GM18507 (cell line): ENCODE results near the gene RNPEP.
"Not testable (repeated sequence)": the region's sequence is repeated elsewhere in the genome, so short reads cannot be mapped to it uniquely, and the experiment has no call there.

ENCODE experiments used
- DNase-seq: peaks from one replicate; pipeline ENCODE4 v3.0.0; 2011; ENCODE audit warnings: low read depth; ENCODE audit not compliant: insufficient read length; ENCODE audit errors: extremely low spot score
- FAIRE-seq: peaks from 2 replicates; lab custom pipeline; 2011; peaks lifted over from hg19 to GRCh38; lab: Jason Lieb, UNC

The RNPEP gene

GRCh38 chr1:202029171-202029665 lies 46.8 kb downstream of the RNPEP start:
- FAIRE-seq (no peak), DNase-seq (no peak)

DNA sequence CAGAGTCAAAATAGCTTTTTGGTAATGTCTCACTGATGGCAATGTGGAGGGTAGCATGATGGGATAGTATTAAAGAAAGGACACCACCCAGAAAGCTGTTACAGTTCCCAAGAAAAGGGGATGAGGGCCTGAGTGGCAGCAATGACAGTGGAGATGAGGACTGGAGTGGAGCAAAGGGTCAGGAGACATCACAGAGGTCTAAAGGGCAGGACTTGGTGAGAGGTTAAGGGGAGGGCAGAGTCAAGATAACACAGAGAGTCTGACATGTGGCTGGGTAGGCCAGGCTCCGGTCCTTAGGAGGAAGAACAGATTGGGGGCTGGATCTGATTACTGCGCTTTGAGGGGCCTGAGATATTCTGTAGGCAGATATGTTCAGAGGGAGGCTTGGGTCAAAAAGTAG lies 47.3 kb downstream of the RNPEP start:
- DNase-seq: no peak
- FAIRE-seq: no peak

DNA sequence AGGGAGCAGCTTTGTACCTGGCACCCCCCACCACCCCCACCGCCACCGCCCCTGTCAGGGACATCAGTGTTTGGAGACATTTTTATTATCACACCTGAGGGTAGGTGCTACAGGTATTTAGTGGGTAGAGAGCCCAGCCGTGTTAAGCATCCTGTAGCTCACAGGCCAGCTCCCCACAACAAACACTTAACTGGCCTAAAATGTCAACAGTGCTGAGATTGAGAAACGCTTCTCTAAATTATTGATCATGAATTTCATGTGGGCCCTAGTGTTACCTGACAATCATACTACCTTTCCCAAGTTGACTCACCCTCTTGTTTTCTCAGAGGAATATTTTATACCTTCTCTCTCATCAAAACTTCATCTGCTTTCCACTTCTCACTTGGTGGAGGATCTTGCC lies 49.3 kb downstream of the RNPEP start:
- no peak for FAIRE-seq
- no peak for DNase-seq

GRCh38 chr1:202034149-202034682 lies 51.8 kb downstream of the RNPEP start:
- FAIRE-seq (no peak), DNase-seq (no peak)

DNA sequence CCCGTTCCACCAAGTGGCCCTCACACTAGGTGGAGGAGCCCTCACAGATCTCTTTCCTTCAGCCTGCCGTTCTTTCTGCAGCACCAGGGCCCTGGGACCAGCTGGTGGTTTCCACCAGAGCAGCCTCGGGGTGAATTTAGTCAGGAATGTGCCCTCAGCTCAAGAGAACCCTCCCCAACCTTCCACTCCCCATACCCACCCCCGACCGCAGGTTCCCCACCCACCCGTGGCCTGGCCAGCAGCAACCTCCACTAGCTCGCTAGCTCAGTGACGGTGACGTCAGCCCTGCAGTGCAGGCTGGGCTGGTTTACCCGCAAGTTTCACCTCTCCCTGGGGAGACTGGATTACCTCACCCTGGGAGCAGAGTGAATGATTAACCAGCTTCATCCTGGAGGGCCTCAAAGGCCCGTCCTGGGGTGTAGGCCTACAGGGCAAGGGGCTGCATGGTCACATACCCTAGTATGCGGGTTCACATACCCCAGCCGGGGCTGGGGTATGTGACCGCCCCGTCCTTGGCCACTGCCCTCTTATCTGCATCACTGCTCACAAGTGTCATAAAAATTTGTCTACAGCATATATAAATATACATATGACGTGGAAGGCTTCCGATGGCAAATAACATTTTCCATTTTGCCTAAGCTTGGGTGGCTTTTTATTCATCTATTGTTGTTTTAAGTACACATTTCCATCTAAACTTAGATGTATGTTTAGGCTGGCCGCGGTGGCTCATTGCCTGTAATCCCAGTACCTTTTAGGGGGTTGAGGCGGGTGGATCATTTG lies 52.4 kb downstream of the RNPEP start:
- FAIRE-seq (peak; percentile 71), DNase-seq (peak; percentile 53)

DNA sequence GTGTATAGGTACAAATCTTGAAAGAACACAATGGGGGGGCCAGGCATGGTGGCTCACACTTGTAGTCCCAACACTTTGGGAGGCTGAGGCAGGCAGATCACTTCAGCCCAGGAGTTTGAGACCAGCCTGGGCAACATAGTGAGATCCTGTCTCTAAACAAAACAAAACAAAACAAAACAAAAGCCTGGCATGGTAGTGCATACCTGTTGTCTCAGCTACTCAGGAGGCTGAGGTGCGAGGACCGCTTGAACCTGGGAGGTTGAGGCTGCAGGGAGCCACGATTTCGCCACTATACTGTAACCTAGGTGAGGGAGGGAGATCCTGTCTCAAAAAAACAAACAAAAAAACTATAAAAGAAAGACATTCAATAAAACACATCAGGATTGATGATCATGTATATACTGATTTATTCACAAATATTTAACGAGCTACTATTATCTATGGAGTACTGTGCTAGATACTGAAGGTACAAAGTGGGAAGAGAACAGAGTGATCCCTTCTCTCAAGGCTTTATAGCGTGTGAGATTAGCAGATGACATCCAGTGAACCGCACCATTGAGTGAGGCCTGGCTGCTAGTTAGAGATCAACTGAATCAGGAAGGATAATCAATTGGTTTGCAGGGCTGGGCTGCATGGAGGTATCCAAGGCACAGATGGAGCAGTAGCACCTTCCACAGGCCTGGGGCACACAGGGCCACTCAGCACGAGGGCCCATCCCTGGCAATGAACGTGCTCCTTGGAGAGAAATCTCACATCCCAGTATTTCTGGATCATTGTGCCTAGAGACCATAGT lies 54.3 kb downstream of the RNPEP start:
- DNase-seq (no peak), FAIRE-seq (no peak)

GRCh38 chr1:202037706-202038296 lies 55.4 kb downstream of the RNPEP start:
- FAIRE-seq: no peak
- DNase-seq: no peak

DNA sequence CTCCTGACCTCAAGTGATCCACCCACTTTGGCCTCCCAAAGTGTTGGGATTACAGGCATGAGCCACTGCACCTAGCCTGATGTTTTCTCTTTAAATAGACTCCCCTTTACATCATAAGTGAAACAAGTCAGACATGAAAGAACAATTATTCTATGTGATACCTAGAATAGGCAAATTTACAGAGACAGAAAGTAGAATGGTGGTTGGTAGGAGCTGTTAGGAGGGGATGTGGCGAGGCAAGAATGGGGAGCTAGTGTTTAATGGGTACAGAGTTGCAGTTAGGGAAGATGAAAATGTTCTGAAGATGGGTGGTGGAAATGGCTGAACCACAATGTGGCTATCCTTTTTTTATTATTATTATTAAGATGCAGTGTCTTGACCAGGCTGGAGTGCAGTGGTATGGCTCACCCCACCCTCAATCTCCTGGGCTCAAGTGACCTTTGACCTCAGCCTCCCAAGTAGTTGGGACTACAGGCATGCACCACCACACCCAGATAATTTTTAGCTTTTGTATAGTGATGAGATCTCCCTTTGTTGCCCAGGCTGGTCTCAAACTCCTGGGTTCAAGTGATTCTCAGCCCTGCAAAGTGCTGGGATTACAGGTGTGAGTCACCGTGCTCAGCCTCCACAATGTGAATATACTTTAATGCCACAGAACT lies 56.4 kb downstream of the RNPEP start:
- no peak for DNase-seq
- FAIRE-seq: peak; percentile 60

- FAIRE-seq: no peak
Observed at GRCh38 chr1:202045705-202046104, 63.3 kb downstream of the RNPEP start.

GRCh38 chr1:202046227-202046626 lies 63.8 kb downstream of the RNPEP start:
- DNase-seq (no peak), FAIRE-seq (no peak)

More at GRCh38 chr1:202045705-202046104, 63.3 kb downstream of the RNPEP start:
- no peak for DNase-seq

GRCh38 chr1:202046748-202047708 lies 64.6 kb downstream of the RNPEP start:
- DNase-seq (no peak), FAIRE-seq (no peak)

DNA sequence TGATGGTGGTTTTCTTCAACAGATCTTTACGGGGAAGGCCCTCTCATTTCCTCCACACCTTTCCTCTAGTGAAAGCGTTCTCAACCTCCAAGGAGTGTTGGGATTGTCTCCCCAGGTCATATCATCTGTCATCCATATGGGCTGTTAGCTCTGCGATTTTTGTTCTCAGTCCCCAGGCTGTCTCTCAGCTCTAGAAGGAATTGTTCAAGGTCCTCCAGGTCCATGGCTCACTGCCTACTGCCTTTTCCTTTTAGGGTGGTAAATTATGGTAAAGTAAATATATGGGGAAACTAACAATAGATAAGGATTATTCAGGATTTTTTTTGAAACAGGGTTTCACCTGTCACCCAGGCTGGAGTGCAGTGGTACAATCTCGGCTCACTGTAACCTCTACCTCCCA lies 65.5 kb downstream of the RNPEP start:
- DNase-seq (no peak), FAIRE-seq (no peak)

- DNase-seq (no peak), FAIRE-seq (no peak)
Observed at GRCh38 chr1:202049129-202049528, 66.7 kb downstream of the RNPEP start.

GRCh38 chr1:202054094-202054493 lies 71.6 kb downstream of the RNPEP start:
- FAIRE-seq (no peak), DNase-seq (no peak)

- not testable (repeated sequence) for DNase-seq, FAIRE-seq
Observed at GRCh38 chr1:202054673-202055072, 72.2 kb downstream of the RNPEP start.
